ENCODE data around the gene SFRP5. TPM values are rescaled to one million over a fixed set of nuclear protein-coding genes. Genes with fewer than 3 reads are reported as not detected.

SFRP5 gene
- total RNA-seq, 2 donors from 2014 or later = 0.82 to 1.2 TPM

DNA sequence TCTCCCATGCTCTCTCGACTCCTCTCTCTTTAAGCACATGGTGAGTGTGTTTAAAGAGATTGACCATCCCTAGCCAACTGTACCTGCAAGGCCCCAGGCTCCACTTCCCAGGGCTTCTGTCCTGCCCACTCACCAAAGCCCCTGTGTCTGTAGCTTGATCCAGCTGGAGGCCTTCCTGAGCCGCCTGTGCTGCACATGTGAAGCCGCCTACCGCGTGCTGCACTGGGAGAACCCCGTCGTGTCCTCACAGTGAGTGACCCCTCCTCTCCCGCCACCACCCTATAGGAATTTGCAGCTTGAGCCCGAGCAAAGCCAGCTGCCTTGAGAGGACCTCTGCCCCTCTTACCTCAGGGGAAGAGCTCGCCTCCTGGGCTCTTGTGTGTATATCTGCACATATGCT is 23.7 kb downstream of the SFRP5 start:
- ATAC-seq = no peak
- no peak for DNase-seq
- intact Hi-C loops (cut with DNase I, micrococcal nuclease) = no loop called here

DNA sequence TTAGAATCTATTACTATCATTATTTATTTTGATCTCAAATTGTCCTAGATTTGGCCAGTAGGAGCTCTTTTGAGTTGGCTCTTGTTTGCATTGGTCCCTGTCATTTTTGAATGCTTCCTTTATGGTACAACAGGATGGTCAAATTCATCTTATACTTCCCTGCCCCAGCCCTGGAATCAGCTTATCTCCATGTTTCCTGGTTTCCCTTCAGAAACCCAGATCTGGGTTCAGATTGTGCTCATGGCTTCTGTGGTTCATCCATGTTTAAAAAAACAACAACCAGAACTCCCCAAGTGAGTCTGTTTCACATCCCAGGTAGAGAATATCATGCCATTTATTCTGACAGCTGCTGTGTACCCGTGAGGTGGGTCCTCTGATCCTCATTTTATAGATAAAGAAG is 24.2 kb downstream of the SFRP5 start:
- DNase-seq = no peak
- intact Hi-C loops (cut with DNase I, micrococcal nuclease) = no loop called here
- ATAC-seq = no peak

DNA sequence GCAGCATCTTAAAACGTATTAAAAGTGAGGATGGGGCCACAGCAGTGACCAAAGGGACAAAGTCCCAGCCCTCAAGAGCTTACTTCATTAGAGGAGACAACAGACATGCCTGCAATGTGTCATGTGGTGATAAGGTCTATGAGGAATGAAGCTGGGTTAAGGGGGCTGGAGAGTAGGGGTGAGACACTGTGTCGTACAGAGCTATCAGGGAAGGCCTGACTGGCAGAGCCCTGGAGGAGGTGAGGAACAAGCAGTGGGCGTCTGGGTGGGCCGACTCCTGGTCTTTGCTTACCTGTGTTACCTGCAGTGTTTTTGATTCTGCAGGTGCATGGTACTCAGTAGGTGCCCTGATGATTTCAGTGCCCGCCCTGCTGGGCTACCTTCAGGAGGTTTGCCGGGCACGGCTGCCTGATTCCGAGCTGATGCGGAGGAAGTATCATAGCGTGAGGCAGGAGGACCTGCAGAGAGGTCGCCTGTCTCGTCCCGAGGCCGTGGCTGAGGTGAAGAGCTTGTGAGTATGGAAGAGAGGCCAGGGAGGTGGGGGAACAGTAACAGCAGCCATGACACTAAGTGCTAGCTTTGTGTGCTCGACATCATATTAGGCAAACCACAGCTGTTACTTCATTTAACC is 27.3 kb downstream of the SFRP5 start:
- intact Hi-C loops (cut with DNase I, micrococcal nuclease) = no loop called here
- DNase-seq (no peak), ATAC-seq (no peak)

DNA sequence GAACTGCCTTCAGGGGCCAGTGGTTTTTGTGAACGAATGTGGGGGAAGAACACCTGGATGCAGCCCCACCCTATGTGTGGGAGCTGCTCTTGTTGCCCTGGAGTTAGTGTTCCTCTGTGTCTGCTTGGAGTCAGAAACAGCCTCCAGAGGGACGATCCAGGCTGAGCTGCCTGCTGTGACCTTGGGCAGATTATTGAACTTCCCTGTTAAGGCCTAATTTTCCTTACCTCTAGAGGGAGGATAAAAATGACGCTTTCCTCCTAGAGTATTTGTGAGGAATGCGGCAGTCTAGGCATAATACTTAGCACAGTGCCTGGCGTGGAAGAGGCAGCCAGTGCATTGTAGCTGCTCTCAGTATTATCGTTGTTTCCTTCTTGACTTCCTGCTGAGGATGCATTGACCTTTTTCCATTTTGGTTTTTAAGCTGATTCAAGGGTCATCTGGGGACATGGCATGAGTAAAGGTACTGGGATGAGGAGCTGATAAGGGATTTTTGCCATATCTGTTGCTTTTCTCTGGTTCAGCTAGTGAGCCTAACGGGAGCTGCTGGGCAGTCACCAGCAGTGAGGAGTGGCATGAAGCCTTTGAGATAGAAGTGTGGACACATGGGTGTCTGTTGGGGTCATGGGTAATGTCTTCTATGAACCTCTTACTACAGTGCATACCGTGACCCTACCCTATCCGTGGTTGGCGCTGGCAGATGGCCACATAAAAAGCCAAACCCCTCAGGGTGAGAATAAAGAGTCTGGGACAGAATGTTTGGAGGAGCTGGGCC is 28.4 kb downstream of the SFRP5 start:
- intact Hi-C loops (cut with DNase I, micrococcal nuclease) = no loop called here
- no peak for ATAC-seq

DNA sequence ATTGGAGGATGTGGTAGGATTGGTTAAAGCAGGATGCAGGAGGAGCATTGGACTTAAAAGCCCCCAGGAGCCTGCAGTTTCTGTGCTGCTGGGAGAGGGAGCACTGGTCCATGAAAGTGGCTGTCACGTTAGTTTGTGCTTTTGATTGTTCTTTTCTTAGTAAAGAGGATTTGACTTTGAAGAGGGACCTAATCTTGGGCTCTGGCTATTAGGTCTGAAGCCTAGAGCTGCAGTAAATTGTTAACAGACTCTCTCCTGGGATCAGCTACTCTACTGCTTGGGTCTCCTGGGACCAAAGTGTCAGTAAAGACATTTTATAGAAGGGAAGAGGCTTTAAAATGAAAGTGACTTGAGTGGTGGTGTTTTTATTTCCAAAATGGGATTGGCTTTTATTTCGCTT is 31.2 kb downstream of the SFRP5 start:
- ATAC-seq (no peak), DNase-seq (no peak)
- intact Hi-C loops (cut with DNase I, micrococcal nuclease) = no loop called here

More for the DNA sequence above, 28.4 kb downstream of the SFRP5 start:
- DNase-seq = no peak

DNA sequence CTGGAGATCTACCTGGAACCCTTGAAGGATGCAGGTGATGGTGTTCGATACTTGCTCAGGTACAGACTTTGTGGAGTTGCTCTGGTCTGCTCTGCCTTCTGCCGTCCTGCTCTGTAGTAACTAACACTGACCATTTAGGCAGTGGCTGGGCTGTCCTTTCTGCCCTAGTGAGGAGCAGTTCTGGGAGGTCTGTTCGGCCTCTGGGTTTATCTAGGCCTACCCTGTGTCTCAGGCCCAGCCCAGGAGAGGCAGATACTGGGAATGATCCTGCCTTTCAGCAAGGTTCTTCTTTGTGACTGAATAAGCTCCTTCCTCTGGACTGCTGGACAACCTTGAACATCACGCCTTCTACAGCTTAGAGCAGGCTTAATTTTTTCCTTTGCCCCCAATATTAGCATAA is 33.2 kb downstream of the SFRP5 start:
- no peak for ATAC-seq
- no peak for DNase-seq
- intact Hi-C loops (cut with DNase I, micrococcal nuclease) = loop anchor here in 1 of 2 donors (10.0 kb wide), 1 partner anchor 54 kb away; the partner anchor contains the start of gene AVPI1

DNA sequence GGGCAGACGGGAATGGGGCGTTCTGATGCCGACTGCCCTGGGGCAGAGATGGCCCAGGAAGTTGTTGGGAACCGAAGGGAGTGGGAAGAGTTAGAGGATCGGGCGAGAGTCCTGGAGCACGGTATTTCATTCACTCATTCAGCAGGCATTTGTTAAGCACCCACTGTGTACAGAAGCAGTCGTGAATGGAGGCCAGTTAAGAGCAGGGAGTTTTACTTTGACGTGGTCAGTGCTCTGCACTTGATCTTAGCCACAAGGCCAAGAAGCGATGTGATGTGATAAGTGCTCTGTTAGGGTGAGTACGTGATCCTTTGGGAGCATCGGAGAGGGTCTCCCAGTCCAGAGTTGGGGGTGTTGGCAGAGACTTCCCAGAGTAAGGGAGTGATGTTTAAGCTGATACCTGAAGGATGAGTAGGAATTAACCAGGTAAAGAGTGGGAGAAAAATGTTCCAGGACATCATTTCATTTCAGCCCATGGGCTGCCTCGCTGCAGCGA is 34.0 kb downstream of the SFRP5 start:
- intact Hi-C loops (cut with DNase I, micrococcal nuclease) = loop anchor here in 1 of 2 donors (10.0 kb wide), 1 partner anchor 53 kb away; the partner anchor contains the start of gene AVPI1
- DNase-seq (no peak), ATAC-seq (no peak)

- ATAC-seq (peak; percentile 84), DNase-seq (peak; percentile 95 to 98)
- intact Hi-C loops (cut with DNase I, micrococcal nuclease) = loop anchor here in 1 of 2 donors (10.0 kb wide), 1 partner anchor 52 kb away; the partner anchor contains the start of gene AVPI1
Observed at GRCh38 chr10:97736902-97737769, 34.7 kb downstream of the SFRP5 start, which contains the start of gene ZFYVE27. ZFYVE27 (plus strand) TSS chr10:97737128; CDS start chr10:97738478, 1,350 bp downstream.

DNA sequence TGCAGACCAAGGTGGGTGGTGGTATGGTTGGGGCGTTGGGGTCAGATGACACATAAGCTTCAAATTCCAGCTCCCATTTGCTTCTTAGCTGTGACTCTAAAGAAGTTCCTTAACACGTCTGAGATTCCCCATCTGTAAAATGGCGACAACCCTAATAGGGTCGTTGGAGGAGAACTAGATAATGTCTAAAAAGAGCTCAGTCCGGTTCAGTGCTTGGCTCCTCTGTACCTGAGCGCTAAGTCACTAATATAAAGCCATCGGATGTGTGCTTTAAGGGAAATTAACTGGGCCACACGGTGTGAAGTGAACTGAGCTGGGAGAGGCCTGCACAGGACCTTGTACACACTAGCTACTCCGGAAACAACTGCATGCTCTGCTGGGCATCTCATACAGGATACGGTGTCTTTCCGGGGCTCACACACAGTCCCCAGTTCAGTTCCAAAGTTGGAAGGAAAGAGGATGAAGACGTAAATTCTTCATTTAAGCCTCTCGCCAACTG is 35.3 kb downstream of the SFRP5 start:
- intact Hi-C loops (cut with DNase I, micrococcal nuclease) = loop anchor here in 1 of 2 donors (10.0 kb wide), 1 partner anchor 52 kb away; the partner anchor contains the start of gene AVPI1
- ATAC-seq (peak; percentile 1), DNase-seq (no peak)

DNA sequence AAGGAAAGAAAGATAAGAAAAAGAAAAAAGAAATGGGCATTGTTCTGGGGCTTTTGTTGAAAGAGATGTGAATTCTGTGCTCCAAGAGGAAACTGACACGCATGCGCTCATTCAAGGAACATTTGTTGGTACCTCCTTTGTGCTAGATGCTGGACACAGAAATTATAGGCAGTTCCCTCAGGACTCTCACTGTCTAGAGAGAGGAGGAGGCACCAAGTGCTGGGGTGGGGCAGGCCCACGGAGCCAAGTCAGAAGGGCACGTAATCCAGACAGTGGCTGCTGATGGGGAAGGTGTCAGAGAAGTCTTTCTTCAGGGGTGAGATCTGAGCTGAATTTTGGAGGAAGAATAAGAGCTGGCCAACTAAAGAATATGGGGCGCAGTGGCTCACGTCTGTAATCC is 37.8 kb downstream of the SFRP5 start:
- intact Hi-C loops (cut with DNase I, micrococcal nuclease) = loop anchor here in 1 of 2 donors (10.0 kb wide), 1 partner anchor 49 kb away; the partner anchor contains the start of gene AVPI1
- no peak for DNase-seq
- ATAC-seq = no peak

GRCh38 chr10:97733256-97733655 is 38.5 kb downstream of the SFRP5 start:
- DNase-seq = no peak
- no peak for ATAC-seq
- intact Hi-C loops (cut with DNase I, micrococcal nuclease) = loop anchor here in 1 of 2 donors (10.0 kb wide), 1 partner anchor 48 kb away; the partner anchor contains the start of gene AVPI1

DNA sequence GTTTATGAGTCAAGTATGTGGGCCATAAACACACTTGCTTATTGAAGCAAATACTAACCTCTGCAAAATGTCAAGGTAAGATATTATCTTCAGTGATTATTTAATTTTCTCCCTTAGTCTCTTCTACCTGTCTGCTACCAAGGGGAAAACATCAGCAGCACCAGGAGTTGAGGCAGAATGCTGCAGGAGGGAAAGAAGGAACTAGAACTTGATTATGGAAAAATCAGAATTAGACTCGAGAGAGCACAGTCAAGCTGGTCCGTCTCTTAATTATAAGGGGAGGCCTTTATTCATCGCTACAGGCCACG is 39.8 kb downstream of the SFRP5 start:
- intact Hi-C loops (cut with DNase I, micrococcal nuclease) = loop anchor here in 1 of 2 donors (10.0 kb wide), 1 partner anchor 47 kb away; the partner anchor contains the start of gene AVPI1
- ATAC-seq = no peak
- DNase-seq = no peak

- DNase-seq (peak in 1 of 2 donors; percentile 75), ATAC-seq (peak; percentile 75)
- intact Hi-C loops (cut with DNase I, micrococcal nuclease) = loop anchor here in 1 of 2 donors (10.0 kb wide), 1 partner anchor 47 kb away; the partner anchor contains the start of gene AVPI1
Observed at GRCh38 chr10:97731346-97732051, 40.3 kb downstream of the SFRP5 start.

- ATAC-seq (no peak), DNase-seq (no peak)
- intact Hi-C loops (cut with DNase I, micrococcal nuclease) = no loop called here
Observed at GRCh38 chr10:97729014-97729413, 42.8 kb downstream of the SFRP5 start.

DNA sequence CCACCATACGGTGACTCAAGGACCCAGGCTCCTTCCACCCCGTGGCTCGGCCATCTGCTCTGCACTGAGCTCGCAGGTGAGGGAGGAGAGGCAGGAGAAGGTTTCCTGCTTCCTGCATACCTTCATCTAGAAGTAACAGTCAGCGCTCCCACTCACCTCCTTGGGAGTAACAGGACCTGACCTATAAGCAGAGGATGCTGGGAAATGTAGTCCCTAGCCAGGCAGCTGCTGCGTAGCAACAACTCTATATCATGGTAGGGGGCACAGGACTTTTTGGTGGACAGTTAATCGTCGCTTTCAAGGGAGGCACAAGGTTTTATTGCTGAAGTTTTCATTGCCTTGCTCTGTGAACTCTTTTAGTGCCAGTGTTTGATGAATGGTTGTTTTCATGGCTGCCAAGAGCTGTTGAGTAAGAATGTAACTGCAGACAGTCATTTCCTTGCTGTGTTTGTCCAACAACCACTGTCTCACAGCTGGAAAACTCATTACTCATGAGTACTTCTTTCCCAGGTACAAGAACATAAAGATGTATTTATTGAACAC is 45.1 kb downstream of the SFRP5 start:
- DNase-seq (peak; percentile 55 to 80), ATAC-seq (peak; percentile 58)
- intact Hi-C loops (cut with DNase I, micrococcal nuclease) = no loop called here

DNA sequence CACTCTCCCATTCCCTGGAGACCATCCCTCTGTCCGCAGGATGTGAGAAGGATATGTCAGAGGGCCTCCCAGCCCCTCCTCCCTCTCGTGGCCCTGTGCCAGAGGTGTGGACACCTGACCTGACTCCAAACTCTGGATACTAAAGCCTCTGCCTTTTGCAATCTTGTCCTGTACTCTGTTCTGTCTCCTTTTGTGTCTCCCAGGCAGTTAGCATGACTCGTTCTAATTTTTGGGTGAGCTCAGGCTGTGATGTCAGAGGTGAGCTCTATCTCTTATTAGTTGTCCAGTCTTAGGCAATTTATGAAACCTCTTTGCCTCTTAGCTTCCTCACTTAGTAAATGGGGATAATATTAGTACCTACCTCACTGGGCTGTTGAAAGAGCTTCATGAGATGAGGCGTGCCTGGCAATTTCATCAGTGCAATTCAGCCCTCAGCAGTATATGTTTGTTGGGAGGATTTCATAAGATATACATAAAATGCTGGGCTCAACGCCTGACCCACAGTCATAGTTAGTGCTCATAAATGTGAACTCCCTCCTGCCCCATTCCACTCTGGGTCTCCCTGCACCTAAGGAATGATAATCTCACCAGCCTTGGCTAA is 47.4 kb downstream of the SFRP5 start:
- ATAC-seq (peak; percentile 28), DNase-seq (peak in 1 of 2 donors; percentile 62)
- intact Hi-C loops (cut with DNase I, micrococcal nuclease) = no loop called here

DNA sequence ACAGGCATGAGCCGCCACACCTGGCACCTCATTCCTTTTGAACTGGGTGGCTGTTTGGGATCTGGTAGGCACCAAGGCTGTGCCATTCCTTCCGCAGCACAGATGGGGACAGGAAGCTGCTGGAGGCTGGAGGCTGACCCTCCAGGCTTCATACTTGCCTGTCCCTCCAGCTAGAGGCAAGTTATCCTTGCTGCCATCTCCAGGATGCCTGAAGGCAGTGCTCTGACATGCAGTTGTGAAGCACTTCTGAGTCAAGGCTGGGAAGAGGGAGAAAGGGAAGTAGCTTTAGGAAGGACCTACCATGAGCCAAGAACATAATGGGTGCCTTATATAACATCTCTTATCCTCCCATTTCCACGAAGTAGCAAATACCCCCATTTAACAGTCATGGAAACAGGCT is 48.8 kb downstream of the SFRP5 start:
- ATAC-seq (no peak), DNase-seq (no peak)
- intact Hi-C loops (cut with DNase I, micrococcal nuclease) = no loop called here

All from left colon (tissue), 2 donors.